ENCODE data around the gene PSMA5. TPM values are rescaled to one million over a fixed set of nuclear protein-coding genes. Genes with fewer than 3 reads are reported as not detected.
A peak's percentile ranks its signal among the peaks of the same experiment; 100 is the strongest.

PSMA5 gene
- total RNA-seq, 1 experiment from 2014 or later = 150 TPM

GRCh38 chr1:109391157-109391556 lies 35.1 kb downstream of the PSMA5 start:
- no peaks in the 10 kb centered on the region for H3K9me3 Mint-ChIP-seq
- H3K27ac Mint-ChIP-seq = no peak overlapping the region
- no peaks in the 10 kb centered on the region for H3K36me3 Mint-ChIP-seq
- ChIA-PET POLR2A (no interaction called here), CTCF (interaction anchor here (1.0 kb wide), 1 partner anchor 127 kb away, joined by 3 read pairs; no protein-coding TSS in a partner anchor)
- no peaks in the 10 kb centered on the region for H3K27me3 Mint-ChIP-seq (ENCODE audit: low read depth)
- no peak for ATAC-seq
- TF ChIP-seq MXD4 (CRISPR knock-in tag; IDR thresholded peaks at IDR 0.05; ENCODE audit: borderline replicate concordance) (no peak), MYBL2 (CRISPR knock-in tag; IDR thresholded peaks at IDR 0.05) (no peak), ZNF219 (CRISPR knock-in tag; IDR thresholded peaks at IDR 0.05; ENCODE audit: borderline replicate concordance) (no peak), AFF4 (CRISPR knock-in tag; IDR thresholded peaks at IDR 0.05; ENCODE audit: borderline replicate concordance) (no peak), GABPB1 (CRISPR knock-in tag; IDR thresholded peaks at IDR 0.05) (no peak)
- H3K4me1 Mint-ChIP-seq = peaks cover 42% of the 10 kb centered on the region
- no peak overlapping the region for H3K4me3 Mint-ChIP-seq
- no peak for DNase-seq (ENCODE audit: low spot score)

GRCh38 chr1:109389638-109390341 lies 36.5 kb downstream of the PSMA5 start:
- H3K9me3 Mint-ChIP-seq = peaks cover 4% of the 10 kb centered on the region
- no peaks in the 10 kb centered on the region for H3K27me3 Mint-ChIP-seq (ENCODE audit: low read depth)
- H3K4me1 Mint-ChIP-seq = peaks cover 31% of the 10 kb centered on the region
- H3K36me3 Mint-ChIP-seq = peaks cover 3% of the 10 kb centered on the region; the same call in 1 of the 2 replicates
- H3K27ac Mint-ChIP-seq = peak overlapping the region; percentile 43
- H3K4me3 Mint-ChIP-seq = no peak overlapping the region
- ATAC-seq = no peak
- DNase-seq (ENCODE audit: low spot score) = no peak
- ChIA-PET CTCF (interaction anchor here (0.6 to 0.9 kb wide), 2 partner anchors 8 to 9 kb away, joined by 3 to 4 read pairs; partner anchors contain the start of gene SORT1), POLR2A (interaction anchor here (0.7 kb wide), 1 partner anchor 50 kb away, joined by 3 read pairs; no protein-coding TSS in a partner anchor)
- TF ChIP-seq HMGXB4 (CRISPR knock-in tag; IDR thresholded peaks at IDR 0.05) = no peak
- TF ChIP-seq E2F1 (CRISPR knock-in tag; IDR thresholded peaks at IDR 0.05) = no peak
- no peak for TF ChIP-seq ZNF232 (CRISPR knock-in tag; IDR thresholded peaks at IDR 0.05)
- no peak for TF ChIP-seq JUN (CRISPR knock-in tag; IDR thresholded peaks at IDR 0.05)
- no peak for TF ChIP-seq RORB (CRISPR knock-in tag; IDR thresholded peaks at IDR 0.05)
- no peak for TF ChIP-seq MAX (CRISPR knock-in tag; IDR thresholded peaks at IDR 0.05)
- no peak for TF ChIP-seq GABPB1 (CRISPR knock-in tag; IDR thresholded peaks at IDR 0.05)
- no peak for TF ChIP-seq ATF6 (CRISPR knock-in tag; IDR thresholded peaks at IDR 0.05)
- no peak for TF ChIP-seq PRDM15 (CRISPR knock-in tag; IDR thresholded peaks at IDR 0.05)
- no peak for TF ChIP-seq ZMAT4 (CRISPR knock-in tag; IDR thresholded peaks at IDR 0.05)
- no peak for TF ChIP-seq NFATC4 (CRISPR knock-in tag; IDR thresholded peaks at IDR 0.05)
- no peak for TF ChIP-seq CREM (CRISPR knock-in tag; IDR thresholded peaks at IDR 0.05)
- no peak for TF ChIP-seq SOX15 (CRISPR knock-in tag; IDR thresholded peaks at IDR 0.05)
- TF ChIP-seq ZNF138 (CRISPR knock-in tag; conservative IDR thresholded peaks at IDR 0.05) = no peak
- TF ChIP-seq HMGA2 (CRISPR knock-in tag; IDR thresholded peaks at IDR 0.05) = no peak
- no peak for TF ChIP-seq EMX1 (CRISPR knock-in tag; IDR thresholded peaks at IDR 0.05)
- no peak for TF ChIP-seq FOXP1 (CRISPR knock-in tag; IDR thresholded peaks at IDR 0.05; ENCODE audit: borderline replicate concordance)
- no peak for TF ChIP-seq ZNF263 (CRISPR knock-in tag; IDR thresholded peaks at IDR 0.05; ENCODE audit: low read depth)

Data from WTC11 (cell line).